K562 (cell line): ENCODE data around the gene GTF2I. TPM values are rescaled to one million over a fixed set of nuclear protein-coding genes. Genes with fewer than 3 reads are reported as not detected.
A peak's percentile ranks its signal among the peaks of the same experiment; 100 is the strongest.

Source experiments
- ATAC-seq: fragments of 200-7000 bp; cut with Tn5 transposase; 3 replicates; pipeline ENCODE4 v1.9.1; 2020; ENCODE audit warnings: moderate library complexity
- BruUV-seq: library from RNA; stranded (reverse); fragments of 400-500 nt; replicated peaks from 2 replicates; lab custom pipeline; 2021; lab: Mats Ljungman, UMichigan
- CTCF ChIA-PET: fragments of 300-600 bp; formaldehyde crosslinking; extraction: SDS; loops from one replicate; lab custom pipeline; 2021; ENCODE audit warnings: low intra/inter-chr PET ratio; lab: Yijun Ruan, JAX
- POLR2A ChIA-PET: fragments of 300-600, 350-650 bp; sonication (Branson Sonifier 250); formaldehyde crosslinking; extraction: SDS; loops from one replicate; lab custom pipeline; 2021; ENCODE audit warnings: antibody characterized with exemption, inconsistent platforms; lab: Yijun Ruan, JAX
- DNase-seq, 4 experiments: peaks; one replicate each; pipeline versions ENCODE4 v3.0.0 to v3.0.0-alpha.2; 2011 to 2018; ENCODE audit warnings: low spot score in 3 of 4, mixed read lengths in 3 of 4; ENCODE audit errors: extremely low read depth in 1 of 4
- FAIRE-seq: peaks from 2 replicates; lab custom pipeline; 2011; peaks lifted over from hg19 to GRCh38; lab: Jason Lieb, UNC
- H2AFZ ChIP-seq: 2 replicates; pipeline ENCODE4 v1.6.0; 2011; ENCODE audit warnings: low read depth, low read length, control low read depth, inconsistent platforms
- H3K27ac ChIP-seq: fragments of 200-600 bp; 3 replicates; pipeline ENCODE4 v1.8.0; 2011; ENCODE audit warnings: low read depth, mild to moderate bottlenecking, control low read depth, inconsistent platforms, low read length, moderate library complexity, mixed read lengths; ENCODE audit errors: extremely low read depth
- H3K27me3 ChIP-seq, 2 experiments: fragments of 300-600 bp in 1 of 2; 2 replicates in 1 of 2; 3 replicates in 1 of 2; pipeline versions ENCODE4 v1.6.0 to v1.8.0; 2011; ENCODE audit warnings: inconsistent platforms in 2 of 2, low read length in 2 of 2, mild to moderate bottlenecking in 1 of 2, mixed read lengths in 1 of 2, moderate library complexity in 1 of 2; ENCODE audit not compliant: control insufficient read depth in 2 of 2, insufficient read depth in 2 of 2
- H3K36me3 ChIP-seq: fragments of 300-600 bp; 3 replicates; pipeline ENCODE4 v1.8.0; 2011; ENCODE audit warnings: mild to moderate bottlenecking, low read length, inconsistent platforms; ENCODE audit not compliant: control insufficient read depth, insufficient read depth
- H3K4me1 ChIP-seq, 2 experiments: fragments of 200-600 bp in 1 of 2; replicated peaks in 1 of 2; 2 replicates in 1 of 2; 3 replicates in 1 of 2; pipeline versions ENCODE4 v1.5.1 to v1.8.0; 2011; ENCODE audit warnings: inconsistent platforms in 2 of 2, low read length in 2 of 2, mild to moderate bottlenecking in 1 of 2, mixed read lengths in 1 of 2, moderate library complexity in 1 of 2; ENCODE audit not compliant: control insufficient read depth in 2 of 2, insufficient read depth in 2 of 2
- H3K4me2 ChIP-seq: 2 replicates; pipeline ENCODE4 v1.6.1; 2011; ENCODE audit warnings: low read length, control low read depth, inconsistent platforms, mixed read lengths; ENCODE audit not compliant: insufficient read depth
- H3K4me3 ChIP-seq: fragments of 200-600 bp; sonication (generic), shearing (Covaris generic); 2 replicates; pipeline ENCODE4 v1.5.1; 2016; ENCODE audit warnings: control low read depth, inconsistent platforms
- H3K79me2 ChIP-seq: fragments of 200-600 bp; 3 replicates; pipeline ENCODE4 v1.8.0; 2011; ENCODE audit warnings: low read length, inconsistent platforms; ENCODE audit not compliant: control insufficient read depth, insufficient read depth
- H3K9ac ChIP-seq, 2 experiments: 2 replicates each; pipeline versions ENCODE4 v1.6.0 to v1.6.1; 2011; ENCODE audit warnings: low read depth in 2 of 2, low read length in 2 of 2, control low read depth in 1 of 2, inconsistent platforms in 1 of 2, mild to moderate bottlenecking in 1 of 2, mixed read lengths in 1 of 2; ENCODE audit not compliant: insufficient read depth in 1 of 2
- H3K9me1 ChIP-seq: one replicate; pipeline ENCODE4 v1.6.0; 2011; ENCODE audit warnings: inconsistent platforms, mild to moderate bottlenecking, low read length, moderate library complexity; ENCODE audit not compliant: control insufficient read depth, insufficient read depth
- H3K9me3 ChIP-seq: replicated peaks from 2 replicates; pipeline ENCODE4 v1.5.1; 2011; ENCODE audit warnings: low read depth, low read length, inconsistent platforms; ENCODE audit not compliant: control insufficient read depth, insufficient read depth
- H4K20me1 ChIP-seq: replicated peaks from 2 replicates; pipeline ENCODE4 v1.6.1; 2011; ENCODE audit warnings: low read length, inconsistent platforms, mixed read lengths; ENCODE audit not compliant: control insufficient read depth, insufficient read depth
- ATF1 ChIP-seq, 2 experiments: fragments of 450-650 bp in 1 of 2; IDR thresholded peaks; 2 replicates each; pipeline ENCODE4 v1.6.1; 2016; ENCODE audit warnings: missing compliant biosample characterization in 1 of 2, missing genetic modification characterization in 1 of 2
- ATF7 ChIP-seq: fragments of 450-650 bp; IDR thresholded peaks from 2 replicates; pipeline ENCODE4 v1.7.1; 2014; ENCODE audit warnings: mild to moderate bottlenecking, moderate library complexity
- HMG20B ChIP-seq: fragments of 250-450 bp; sonication (Bioruptor Pico); IDR thresholded peaks from 2 replicates; pipeline ENCODE4 v1.5.0; 2021; ENCODE audit warnings: mild to moderate bottlenecking
- HNRNPLL ChIP-seq: fragments of 200-400 bp; formaldehyde crosslinking; IDR thresholded peaks from 2 replicates; pipeline ENCODE4 v1.6.1; 2017; ENCODE audit warnings: low read length, low read depth, mild to moderate bottlenecking; ENCODE audit not compliant: poor library complexity, severe bottlenecking
- IRF2 ChIP-seq: sonication (generic); formaldehyde crosslinking; IDR thresholded peaks from 2 replicates; pipeline ENCODE4 v1.8.1; 2022; ENCODE audit warnings: mild to moderate bottlenecking, missing genetic modification reagents
- MTA1 ChIP-seq: fragments of 450-650 bp; IDR thresholded peaks from 2 replicates; pipeline ENCODE4 v1.6.1; 2017; ENCODE audit warnings: borderline replicate concordance
- POLR2AphosphoS5 ChIP-seq: IDR thresholded peaks from 2 replicates; pipeline ENCODE4 v1.6.1; 2011; ENCODE audit warnings: mild to moderate bottlenecking, low read depth, low read length, moderate library complexity; ENCODE audit not compliant: control insufficient read depth, insufficient read depth
- POLR2H ChIP-seq: IDR thresholded peaks from 2 replicates; pipeline ENCODE4 v1.6.1; 2016; ENCODE audit warnings: missing genetic modification characterization, low read depth, mild to moderate bottlenecking, control low read depth, missing compliant biosample characterization, moderate library complexity
- SIN3B ChIP-seq: fragments of 450-650 bp; IDR thresholded peaks from 2 replicates; pipeline ENCODE4 v1.6.1; 2017; ENCODE audit warnings: low read depth, mild to moderate bottlenecking, moderate library complexity
- ZFPM2 ChIP-seq: fragments of 250-450 bp; sonication (Bioruptor Pico); IDR thresholded peaks from 2 replicates; pipeline ENCODE4 v1.5.1; 2022; ENCODE audit warnings: mild to moderate bottlenecking
- ZNF431 ChIP-seq: sonication (generic); formaldehyde crosslinking; IDR thresholded peaks from 2 replicates; pipeline ENCODE4 v1.8.0; 2022; ENCODE audit warnings: mild to moderate bottlenecking, missing genetic modification reagents
- WGBS: fragments of 100-300 bp; shearing (Covaris generic); methylation state at CpG from one replicate; pipeline ENCODE4 v1.1.6; 2016; ENCODE audit warnings: low coverage, mixed read lengths; ENCODE audit not compliant: insufficient coverage; ENCODE audit errors: missing lambda C conversion rate; 5-methylcytosine and 5-hydroxymethylcytosine counted together
- in situ Hi-C: fragments of 300-500 bp; cut with MboI; formaldehyde crosslinking; loops from 4 replicates; pipeline ENCODE4 v1.15.0; 2018; ENCODE audit warnings: inconsistent platforms, mixed read lengths
- intact Hi-C: fragments of 100-400 bp; cut with micrococcal nuclease; formaldehyde crosslinking; loops from 2 replicates; pipeline ENCODE4 v1.14.2; 2022
- polyA plus RNA-seq, 8 experiments: library from polyadenylated mRNA; depleted of rRNA in 4 of 8; stranded (reverse) in 5 of 8; unstranded in 3 of 8; fragments of >200 nt; fragmentation: Nextera tagmentation in 2 of 8; fragmentation: Illumina TruSeq in 1 of 8; extraction: Ambion mirVana in 2 of 8; extraction: Trizol in 1 of 8; gene quantifications; 2 replicates each; pipeline versions ENCODE4 v1.2.1 to v1.2.3, GENCODE V29; 2011 to 2014; ENCODE audit warnings: inconsistent platforms in 1 of 8, missing spikeins in 1 of 8
- total RNA-seq, 7 experiments: library from RNA; depleted of rRNA in 6 of 7; stranded (reverse); fragments of >200 nt in 6 of 7; fragmentation: Illumina TruSeq in 2 of 7; extraction: Trizol in 2 of 7; gene quantifications; 2 replicates each; pipeline versions ENCODE4 v1.2.1 to v1.2.3, GENCODE V29; 2011 to 2021; ENCODE audit warnings: low replicate concordance in 1 of 7
- TF ChIP-seq, protein P1 (sequence below): sonication (generic); formaldehyde crosslinking; IDR thresholded peaks from 2 replicates; pipeline ENCODE4 v1.8.0; 2023; ENCODE audit warnings: mild to moderate bottlenecking, missing genetic modification reagents
- TF ChIP-seq, protein P2 (sequence below): fragments of 200-400 bp; formaldehyde crosslinking; IDR thresholded peaks from 2 replicates; pipeline ENCODE4 v1.6.1; 2017; ENCODE audit warnings: mild to moderate bottlenecking, low read depth, low read length, moderate library complexity
- TF ChIP-seq, protein P3 (sequence below): IDR thresholded peaks from 2 replicates; pipeline ENCODE4 v1.6.1; 2012; ENCODE audit warnings: low read depth, low read length, improper control_type of control experiment, borderline replicate concordance

The GTF2I gene
- total and polyA plus RNA-seq, 9 of the 15 experiments (the other 6 are each of a cell fraction or from before 2014, with no cell fraction given), result 8.4 to 161 (median 90.0) TPM

DNA sequence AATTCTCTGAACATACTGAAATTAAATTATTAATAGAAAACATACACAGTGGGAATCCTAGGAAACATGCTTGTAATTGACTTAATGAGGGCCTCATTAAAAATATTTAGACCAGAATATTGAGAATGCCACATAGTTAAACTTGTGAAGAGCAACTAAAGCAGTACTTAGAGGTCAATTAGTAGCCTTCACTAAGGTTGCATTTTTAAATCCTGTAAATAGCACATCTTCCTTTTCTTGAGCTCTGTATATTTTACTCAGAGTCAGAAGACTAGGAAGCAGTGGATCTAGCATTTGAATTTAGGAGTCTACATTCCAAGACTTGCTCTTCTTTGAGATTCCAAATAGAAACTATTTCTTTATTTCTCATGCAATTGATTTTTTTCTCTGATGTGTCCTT, 56.0 kb downstream of the GTF2I start (continued):
- TF ChIP-seq MTA1, result no peak
- no peak for TF ChIP-seq ATF7
- no peak for TF ChIP-seq HMG20B (CRISPR knock-in tag)
- TF ChIP-seq, protein P1, sequence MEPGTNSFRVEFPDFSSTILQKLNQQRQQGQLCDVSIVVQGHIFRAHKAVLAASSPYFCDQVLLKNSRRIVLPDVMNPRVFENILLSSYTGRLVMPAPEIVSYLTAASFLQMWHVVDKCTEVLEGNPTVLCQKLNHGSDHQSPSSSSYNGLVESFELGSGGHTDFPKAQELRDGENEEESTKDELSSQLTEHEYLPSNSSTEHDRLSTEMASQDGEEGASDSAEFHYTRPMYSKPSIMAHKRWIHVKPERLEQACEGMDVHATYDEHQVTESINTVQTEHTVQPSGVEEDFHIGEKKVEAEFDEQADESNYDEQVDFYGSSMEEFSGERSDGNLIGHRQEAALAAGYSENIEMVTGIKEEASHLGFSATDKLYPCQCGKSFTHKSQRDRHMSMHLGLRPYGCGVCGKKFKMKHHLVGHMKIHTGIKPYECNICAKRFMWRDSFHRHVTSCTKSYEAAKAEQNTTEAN (CRISPR knock-in tag), result no peak

DNA sequence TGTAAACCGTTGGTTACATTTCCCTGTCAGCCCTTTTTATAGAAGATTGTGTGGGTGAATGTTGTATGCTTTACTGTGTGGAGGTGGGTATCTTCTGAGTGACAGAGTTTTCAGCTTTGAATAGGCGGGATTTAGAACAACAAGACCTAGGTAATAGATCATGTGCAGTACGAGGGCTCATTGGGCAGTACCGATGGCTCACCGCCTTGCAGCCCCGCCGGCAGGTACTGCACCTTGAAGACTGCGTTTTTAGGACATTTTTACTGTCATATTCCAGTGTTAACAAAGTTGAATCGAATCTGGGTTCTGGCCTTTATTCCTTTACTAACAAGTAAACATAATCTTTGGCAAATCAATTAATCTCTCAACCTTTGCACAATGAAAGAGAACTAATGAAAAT, 60.4 kb downstream of the GTF2I start:
- CTCF ChIA-PET, result no interaction called here
- H3K36me3 ChIP-seq, result peaks cover 75% of the 10 kb centered on the region; the same call in 2 of the 3 replicates
- no peak overlapping the region for H3K4me3 ChIP-seq

More for the DNA sequence above, 60.4 kb downstream of the GTF2I start:
- TSS peak; percentile 7 for BruUV-seq
- DNase-seq (no peak), FAIRE-seq (no peak), ATAC-seq (no peak)
- Histone ChIP-seq H3K9me1 (no peaks in the 10 kb centered on the region), H3K4me1 (no peaks in the 10 kb centered on the region), H3K27ac (no peak overlapping the region), H4K20me1 (no peaks in the 10 kb centered on the region), H3K9me3 (no peaks in the 10 kb centered on the region), H3K79me2 (no peaks in the 10 kb centered on the region), H3K27me3 (no peaks in the 10 kb centered on the region), H2AFZ (no peak overlapping the region), H3K4me2 (no peak overlapping the region), H3K9ac (no peak overlapping the region)
- 90% methylated on average over 9 of the region's 9 CpGs for WGBS
- in situ Hi-C loops (loop anchor here (25.0 kb wide), 2 partner anchors 144 to 494 kb away; partner anchors contain the start of gene GTF2IRD2), intact Hi-C loops (loop anchor here (10.0 kb wide), 1 partner anchor 147 kb away; no protein-coding TSS in a partner anchor)
- no peak for TF ChIP-seq IRF2 (CRISPR knock-in tag)
- TF ChIP-seq HNRNPLL, result no peak
- TF ChIP-seq SIN3B, result no peak
- no peak for TF ChIP-seq ZNF431 (CRISPR knock-in tag)
- TF ChIP-seq POLR2H (tag), result no peak
- TF ChIP-seq POLR2AphosphoS5, result no peak
- TF ChIP-seq ZFPM2 (CRISPR knock-in tag), result no peak
- TF ChIP-seq, protein P2, sequence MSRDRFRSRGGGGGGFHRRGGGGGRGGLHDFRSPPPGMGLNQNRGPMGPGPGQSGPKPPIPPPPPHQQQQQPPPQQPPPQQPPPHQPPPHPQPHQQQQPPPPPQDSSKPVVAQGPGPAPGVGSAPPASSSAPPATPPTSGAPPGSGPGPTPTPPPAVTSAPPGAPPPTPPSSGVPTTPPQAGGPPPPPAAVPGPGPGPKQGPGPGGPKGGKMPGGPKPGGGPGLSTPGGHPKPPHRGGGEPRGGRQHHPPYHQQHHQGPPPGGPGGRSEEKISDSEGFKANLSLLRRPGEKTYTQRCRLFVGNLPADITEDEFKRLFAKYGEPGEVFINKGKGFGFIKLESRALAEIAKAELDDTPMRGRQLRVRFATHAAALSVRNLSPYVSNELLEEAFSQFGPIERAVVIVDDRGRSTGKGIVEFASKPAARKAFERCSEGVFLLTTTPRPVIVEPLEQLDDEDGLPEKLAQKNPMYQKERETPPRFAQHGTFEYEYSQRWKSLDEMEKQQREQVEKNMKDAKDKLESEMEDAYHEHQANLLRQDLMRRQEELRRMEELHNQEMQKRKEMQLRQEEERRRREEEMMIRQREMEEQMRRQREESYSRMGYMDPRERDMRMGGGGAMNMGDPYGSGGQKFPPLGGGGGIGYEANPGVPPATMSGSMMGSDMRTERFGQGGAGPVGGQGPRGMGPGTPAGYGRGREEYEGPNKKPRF, result no peak
- TF ChIP-seq, protein P3, sequence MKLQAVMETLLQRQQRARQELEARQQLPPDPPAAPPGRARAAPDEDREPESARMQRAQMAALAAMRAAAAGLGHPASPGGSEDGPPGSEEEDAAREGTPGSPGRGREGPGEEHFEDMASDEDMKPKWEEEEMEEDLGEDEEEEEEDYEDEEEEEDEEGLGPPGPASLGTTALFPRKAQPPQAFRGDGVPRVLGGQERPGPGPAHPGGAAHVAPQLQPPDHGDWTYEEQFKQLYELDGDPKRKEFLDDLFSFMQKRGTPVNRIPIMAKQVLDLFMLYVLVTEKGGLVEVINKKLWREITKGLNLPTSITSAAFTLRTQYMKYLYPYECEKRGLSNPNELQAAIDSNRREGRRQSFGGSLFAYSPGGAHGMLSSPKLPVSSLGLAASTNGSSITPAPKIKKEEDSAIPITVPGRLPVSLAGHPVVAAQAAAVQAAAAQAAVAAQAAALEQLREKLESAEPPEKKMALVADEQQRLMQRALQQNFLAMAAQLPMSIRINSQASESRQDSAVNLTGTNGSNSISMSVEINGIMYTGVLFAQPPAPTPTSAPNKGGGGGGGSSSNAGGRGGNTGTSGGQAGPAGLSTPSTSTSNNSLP, result no peak
- TF ChIP-seq ATF1 (CRISPR knock-in tag; IDR thresholded peaks at IDR 0.05), result no peak
- no peak for TF ChIP-seq ATF1 (tag; IDR thresholded peaks at IDR 0.05)
- POLR2A ChIA-PET, result interaction anchor here (1.2 kb wide), 1 partner anchor 18 kb away, joined by 3 read pairs; no protein-coding TSS in a partner anchor
